GM12891 (cell line): ENCODE data around the gene UBASH3A.

Source experiments
- POLR2A ChIP-seq: IDR thresholded peaks from 2 replicates; pipeline ENCODE4 v1.6.1; 2011; ENCODE audit warnings: low read depth, low read length, control low read depth
- POLR2AphosphoS5 ChIP-seq: IDR thresholded peaks from 2 replicates; pipeline ENCODE4 v1.6.1; 2011; ENCODE audit warnings: low read depth, low read length, control low read depth
- TAF1 ChIP-seq: IDR thresholded peaks from 2 replicates; pipeline ENCODE4 v1.6.1; 2011; ENCODE audit warnings: low read depth, low read length, control low read depth

GRCh38 chr21:42452401-42453223 is 48.9 kb downstream of the UBASH3A start:
- TF ChIP-seq POLR2A, result no peak
- no peak for TF ChIP-seq TAF1
- no peak for TF ChIP-seq POLR2AphosphoS5
